Measurements from ENCODE around the gene ADGRV1.
"Not testable (repeated sequence)": the region's sequence is repeated elsewhere in the genome, so short reads cannot be mapped to it uniquely, and the experiment has no call there.

The ADGRV1 gene

GRCh38 chr5:90898326-90899013 is 339.9 kb downstream of the ADGRV1 start:
- DNase-seq (ENCODE audit: low spot score) (no peak), FAIRE-seq (peak; percentile 69)

DNA sequence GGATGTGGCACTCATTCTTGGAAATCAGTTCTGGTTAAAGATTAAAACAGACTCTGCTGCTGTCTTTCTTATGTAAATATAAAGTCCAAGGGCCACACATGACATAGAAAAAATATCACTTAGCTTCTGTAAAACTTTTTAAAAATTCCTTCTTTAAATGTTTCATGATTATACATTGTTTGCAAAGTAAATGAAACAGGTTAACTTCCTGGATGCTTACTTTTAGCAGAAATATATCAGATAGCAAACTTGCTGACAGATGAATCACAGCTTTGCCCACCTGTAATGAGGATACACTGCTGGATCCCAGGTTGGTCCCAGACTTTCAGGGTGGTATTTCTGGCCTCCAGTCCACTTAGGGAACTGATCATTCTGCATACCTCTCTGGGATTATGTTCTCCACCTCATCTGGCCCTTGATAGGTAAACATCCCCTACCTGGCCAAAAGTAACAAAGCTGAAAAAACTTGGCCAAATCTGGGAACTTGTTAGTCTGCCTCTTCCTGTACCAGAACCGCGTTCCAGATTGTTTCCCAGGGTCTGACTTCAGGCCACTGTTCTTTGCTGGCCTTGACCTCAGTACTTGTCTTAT is 340.5 kb downstream of the ADGRV1 start:
- FAIRE-seq (no peak), DNase-seq (ENCODE audit: low spot score) (no peak)

GRCh38 chr5:90901261-90901660 is 342.7 kb downstream of the ADGRV1 start:
- FAIRE-seq (no peak), DNase-seq (ENCODE audit: low spot score) (no peak)

GRCh38 chr5:90902170-90902569 is 343.6 kb downstream of the ADGRV1 start:
- DNase-seq (ENCODE audit: low spot score) = no peak
- FAIRE-seq = no peak

DNA sequence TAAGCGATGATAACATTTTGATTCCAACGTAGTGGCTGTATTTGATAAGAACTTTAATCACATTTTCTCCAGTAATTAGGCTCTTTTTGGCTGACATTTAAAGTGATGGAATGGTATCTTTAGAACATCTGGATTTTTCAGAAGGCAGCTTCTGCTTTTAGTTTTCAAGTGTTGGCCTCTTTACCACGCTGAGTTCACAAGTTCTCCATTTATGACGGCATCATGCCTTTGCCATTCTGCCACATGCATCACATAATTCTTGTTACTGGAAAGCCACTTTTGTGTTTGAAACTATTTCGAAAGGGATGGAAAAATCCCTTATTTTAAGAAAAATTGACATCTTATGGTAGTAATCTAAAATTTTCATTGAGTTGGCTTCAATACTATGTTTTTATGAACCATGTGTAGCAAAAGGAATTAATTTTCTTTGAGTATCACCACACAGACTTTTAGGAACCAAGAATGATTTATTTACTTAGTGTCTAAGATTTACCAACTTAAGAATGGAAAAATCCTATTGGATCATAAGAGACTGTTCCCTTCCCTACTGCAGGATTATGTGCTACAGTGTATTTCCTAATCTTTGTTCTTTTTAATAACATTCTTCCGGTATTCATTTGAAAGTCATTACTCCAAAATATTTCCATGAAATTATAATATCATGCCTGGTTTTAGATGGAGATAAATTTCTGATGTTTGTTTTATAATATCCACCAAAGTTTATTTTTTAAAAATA is 344.2 kb downstream of the ADGRV1 start:
- DNase-seq (ENCODE audit: low spot score) = no peak
- FAIRE-seq = no peak

DNA sequence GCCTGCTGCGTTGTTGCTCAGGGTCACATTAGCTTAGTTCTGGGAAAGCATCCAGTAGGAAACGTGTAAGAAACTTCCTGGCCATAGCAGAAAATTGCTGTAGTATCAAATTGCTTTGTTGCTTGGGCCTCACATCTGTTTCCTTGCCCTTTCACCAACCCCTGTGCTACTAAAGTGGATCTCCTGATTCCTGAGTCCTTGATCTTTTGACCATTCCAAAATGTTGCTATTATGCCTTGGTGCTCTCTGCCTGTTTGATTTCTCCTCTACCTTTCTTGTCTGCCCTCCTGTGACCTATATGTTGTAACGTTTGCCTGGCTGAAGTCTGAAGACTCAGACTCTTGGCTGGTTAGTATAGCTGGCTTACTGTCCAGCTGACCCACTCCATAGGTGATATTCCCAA is 350.5 kb downstream of the ADGRV1 start:
- DNase-seq (ENCODE audit: low spot score) = no peak
- no peak for FAIRE-seq

DNA sequence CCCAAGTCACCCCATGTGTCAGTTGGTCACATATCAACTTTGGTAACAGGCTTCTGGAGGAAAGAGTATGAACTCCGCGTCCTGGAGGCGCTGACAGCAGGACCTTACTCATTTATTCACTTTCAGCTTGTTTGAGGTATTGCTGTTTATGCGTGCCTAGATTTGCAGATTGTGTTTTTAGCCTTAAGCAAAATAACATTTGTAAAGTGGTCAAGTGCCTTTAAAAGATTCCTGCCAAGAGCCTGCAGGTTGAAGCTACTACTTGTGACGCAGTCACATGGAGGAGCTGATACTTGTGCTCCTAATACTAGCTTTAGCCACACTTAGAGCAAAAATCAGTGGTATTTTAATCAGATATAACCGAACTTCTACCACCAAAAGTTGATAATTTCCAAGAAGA is 351.3 kb downstream of the ADGRV1 start:
- no peak for FAIRE-seq
- DNase-seq (ENCODE audit: low spot score) = no peak

- DNase-seq (ENCODE audit: low spot score) (no peak), FAIRE-seq (no peak)
These were observed 352.6 kb downstream of the ADGRV1 start for GRCh38 chr5:90911169-90911568.

DNA sequence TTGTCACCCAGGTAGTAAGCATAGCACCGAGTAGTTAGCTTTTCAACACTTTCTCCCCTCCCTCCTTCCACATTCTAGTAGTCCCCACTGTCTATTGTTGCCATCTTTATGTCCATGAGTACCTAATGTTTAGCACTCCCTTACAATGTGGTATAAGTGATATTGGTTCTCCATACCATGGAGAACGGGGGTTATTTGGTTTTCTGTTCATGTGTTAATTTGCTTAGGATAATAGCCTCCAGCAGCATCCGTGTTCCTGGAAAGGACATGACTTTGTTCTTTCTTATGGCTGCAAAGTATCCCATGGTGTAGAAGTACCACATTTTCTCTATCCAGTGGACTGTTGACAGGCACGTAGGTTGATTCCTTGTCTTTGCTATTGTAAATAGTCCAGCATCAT is 353.9 kb downstream of the ADGRV1 start:
- FAIRE-seq (no peak), DNase-seq (ENCODE audit: low spot score) (no peak)

GRCh38 chr5:90915393-90915792 is 356.8 kb downstream of the ADGRV1 start:
- FAIRE-seq (no peak), DNase-seq (ENCODE audit: low spot score) (no peak)

- FAIRE-seq (no peak), DNase-seq (ENCODE audit: low spot score) (no peak)
These were observed 358.6 kb downstream of the ADGRV1 start for GRCh38 chr5:90916947-90917800.

GRCh38 chr5:90917928-90918668 is 359.5 kb downstream of the ADGRV1 start:
- FAIRE-seq = no peak

GRCh38 chr5:90921418-90921973 is 362.9 kb downstream of the ADGRV1 start:
- FAIRE-seq (no peak), DNase-seq (ENCODE audit: low spot score) (no peak)

More at GRCh38 chr5:90917928-90918668, 359.5 kb downstream of the ADGRV1 start:
- DNase-seq (ENCODE audit: low spot score) = no peak

GRCh38 chr5:90924222-90924621 is 365.6 kb downstream of the ADGRV1 start:
- not testable (repeated sequence) for DNase-seq (ENCODE audit: low spot score); FAIRE-seq

GRCh38 chr5:90929013-90929839 is 370.6 kb downstream of the ADGRV1 start:
- not testable (repeated sequence) for DNase-seq (ENCODE audit: low spot score); FAIRE-seq

GRCh38 chr5:90930062-90930461 is 371.5 kb downstream of the ADGRV1 start:
- no peak for DNase-seq (ENCODE audit: low spot score)
- no peak for FAIRE-seq

GRCh38 chr5:90930756-90931431 is 372.3 kb downstream of the ADGRV1 start:
- FAIRE-seq = no peak

GRCh38 chr5:90932052-90932699 is 373.6 kb downstream of the ADGRV1 start:
- FAIRE-seq (peak; percentile 30), DNase-seq (ENCODE audit: low spot score) (peak; percentile 39)

More at GRCh38 chr5:90930756-90931431, 372.3 kb downstream of the ADGRV1 start:
- DNase-seq (ENCODE audit: low spot score) = no peak

All from RCC 7860 (cell line).